Ovary (tissue), 3 donors: ENCODE data around the gene NHSL2.

Experiments used
- POLR2A ChIP-seq: fragments of 450-650 bp; IDR thresholded peaks from one replicate; pipeline ENCODE4 v1.6.1; 2017; ENCODE audit warnings: antibody characterized with exemption, mild to moderate bottlenecking, moderate library complexity
- TF ChIP-seq, protein P1 (sequence below), 3 donors: fragments of 450-650 bp in 2 of 3; fragments of 200-600 bp in 1 of 3; IDR thresholded peaks; one replicate each; pipeline versions ENCODE4 v1.5.1 to v1.8.0; 2016 to 2022; ENCODE audit warnings: antibody characterized with exemption in 3 of 3, mild to moderate bottlenecking in 1 of 3
- donor health status: DM: no; HTN: no; CAD: no.

GRCh38 chrX:72009731-72010130 lies 99.1 kb downstream of the NHSL2 start:
- TF ChIP-seq POLR2A: no peak
- TF ChIP-seq, protein P1, sequence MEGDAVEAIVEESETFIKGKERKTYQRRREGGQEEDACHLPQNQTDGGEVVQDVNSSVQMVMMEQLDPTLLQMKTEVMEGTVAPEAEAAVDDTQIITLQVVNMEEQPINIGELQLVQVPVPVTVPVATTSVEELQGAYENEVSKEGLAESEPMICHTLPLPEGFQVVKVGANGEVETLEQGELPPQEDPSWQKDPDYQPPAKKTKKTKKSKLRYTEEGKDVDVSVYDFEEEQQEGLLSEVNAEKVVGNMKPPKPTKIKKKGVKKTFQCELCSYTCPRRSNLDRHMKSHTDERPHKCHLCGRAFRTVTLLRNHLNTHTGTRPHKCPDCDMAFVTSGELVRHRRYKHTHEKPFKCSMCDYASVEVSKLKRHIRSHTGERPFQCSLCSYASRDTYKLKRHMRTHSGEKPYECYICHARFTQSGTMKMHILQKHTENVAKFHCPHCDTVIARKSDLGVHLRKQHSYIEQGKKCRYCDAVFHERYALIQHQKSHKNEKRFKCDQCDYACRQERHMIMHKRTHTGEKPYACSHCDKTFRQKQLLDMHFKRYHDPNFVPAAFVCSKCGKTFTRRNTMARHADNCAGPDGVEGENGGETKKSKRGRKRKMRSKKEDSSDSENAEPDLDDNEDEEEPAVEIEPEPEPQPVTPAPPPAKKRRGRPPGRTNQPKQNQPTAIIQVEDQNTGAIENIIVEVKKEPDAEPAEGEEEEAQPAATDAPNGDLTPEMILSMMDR (IDR thresholded peaks at IDR 0.05): no peak
